Upper lobe of left lung (tissue), 6 donors: ENCODE measurements around the gene KRT4. TPM values are rescaled to one million over a fixed set of nuclear protein-coding genes. Genes with fewer than 3 reads are reported as not detected.

Experiments
- ATAC-seq, 2 donors: fragments of 200-7000 bp; cut with Tn5 transposase; one replicate each; pipeline ENCODE4 v1.9.1; 2022; ENCODE audit warnings: mild to moderate bottlenecking in 2 of 2, moderate library complexity in 2 of 2; ENCODE audit not compliant: low FRiP score in 2 of 2
- DNase-seq, 2 donors: peaks; one replicate each; pipeline ENCODE4 v3.0.0-alpha.2; 2019 to 2020
- H3K27ac ChIP-seq, 4 donors: fragments of 200-600 bp; sonication (generic); one replicate each; pipeline ENCODE4 v1.5.1; 2016 to 2019
- H3K27me3 ChIP-seq, 4 donors: fragments of 200-600 bp; sonication (generic); one replicate each; pipeline ENCODE4 v1.5.1; 2017 to 2019
- H3K36me3 ChIP-seq, 4 donors: fragments of 200-600 bp; sonication (generic); one replicate each; pipeline ENCODE4 v1.5.1; 2016 to 2019
- H3K4me1 ChIP-seq, 4 donors: fragments of 200-600 bp; sonication (generic); one replicate each; pipeline ENCODE4 v1.5.1; 2018 to 2019
- H3K4me3 ChIP-seq, 4 donors: fragments of 200-600 bp; sonication (generic); one replicate each; pipeline ENCODE4 v1.5.1; 2017 to 2019; ENCODE audit warnings: mild to moderate bottlenecking in 2 of 4, moderate library complexity in 1 of 4
- H3K9me3 ChIP-seq, 4 donors: fragments of 200-600 bp; sonication (generic); one replicate each; pipeline ENCODE4 v1.5.1; 2018 to 2019
- EP300 ChIP-seq, 4 donors: sonication (generic); formaldehyde crosslinking; IDR thresholded peaks; one replicate each; pipeline ENCODE4 v1.5.1; 2017; ENCODE audit warnings: antibody characterized with exemption in 4 of 4, control low read depth in 2 of 4
- POLR2A ChIP-seq, 4 donors: fragments of 450-650 bp; IDR thresholded peaks; one replicate each; pipeline ENCODE4 v1.5.1; 2016 to 2017; ENCODE audit warnings: antibody characterized with exemption in 4 of 4, mild to moderate bottlenecking in 2 of 4
- POLR2AphosphoS5 ChIP-seq, 2 donors: sonication (generic); formaldehyde crosslinking; IDR thresholded peaks; one replicate each; pipeline ENCODE4 v1.5.1; 2017; ENCODE audit warnings: antibody characterized with exemption in 2 of 2
- WGBS, 2 donors: methylation state at CpG; one replicate each; pipeline ENCODE4 v1.1.5; 2017 to 2018; 5-methylcytosine and 5-hydroxymethylcytosine counted together
- total RNA-seq, 6 donors: library from RNA; depleted of rRNA in 4 of 6; stranded (reverse); fragments of >200 nt in 4 of 6; gene quantifications; one replicate each; pipeline versions ENCODE4 v1.1.0 to v1.2.1, GENCODE V29; 2016 to 2021
- TF ChIP-seq, protein P1 (sequence below), 6 experiments: fragments of 450-650 bp in 4 of 6; fragments of 200-600 bp in 2 of 6; sonication (generic) in 2 of 6; IDR thresholded peaks; one replicate each; pipeline ENCODE4 v1.5.1; 2016 to 2019; ENCODE audit warnings: antibody characterized with exemption in 6 of 6
- donor health status: DM: no; HTN: no; CAD: no; lungs with moderate emphysema.
- donor health status: DM: no; HTN: yes; CAD: no; lungs with severe emphysema.

The KRT4 gene
- total RNA-seq, 6 donors from 2014 or later: 2.1 to 36.1 (median 15.1) TPM

DNA sequence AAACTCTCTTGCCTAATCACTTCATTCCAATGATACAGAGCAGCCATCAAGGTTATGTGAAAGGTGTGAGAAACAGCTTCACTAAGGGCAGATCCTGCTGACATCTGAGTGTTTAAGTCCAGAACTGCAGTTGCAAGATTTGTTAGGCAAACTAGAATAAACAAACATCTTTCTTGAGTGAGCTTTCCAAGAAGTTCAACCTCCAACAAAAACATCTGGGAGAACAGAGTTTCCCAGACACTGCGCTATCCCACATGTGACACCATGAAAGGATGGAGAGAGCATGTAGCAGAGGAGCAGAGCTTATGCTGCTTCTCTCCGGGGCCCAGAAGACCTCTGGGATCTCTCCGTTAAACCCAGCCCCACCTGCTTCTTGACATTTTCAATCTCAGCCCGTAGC lies 42.4 kb downstream of the KRT4 start:
- TF ChIP-seq POLR2AphosphoS5 (IDR thresholded peaks at IDR 0.05) (no peak), POLR2A (IDR thresholded peaks at IDR 0.05) (no peak), EP300 (IDR thresholded peaks at IDR 0.05) (no peak)
- no peak overlapping the region for H3K4me3 ChIP-seq
- ATAC-seq (no peak), DNase-seq (no peak)
- H3K27ac ChIP-seq: no peak overlapping the region
- 78 to 85% methylated on average over 4 of the region's 4 CpGs for WGBS, 2 donors
- H3K4me1 ChIP-seq: no peaks in the 10 kb centered on the region
- no peaks in the 10 kb centered on the region for H3K9me3 ChIP-seq
- no peaks in the 10 kb centered on the region for H3K27me3 ChIP-seq
- no peaks in the 10 kb centered on the region for H3K36me3 ChIP-seq

DNA sequence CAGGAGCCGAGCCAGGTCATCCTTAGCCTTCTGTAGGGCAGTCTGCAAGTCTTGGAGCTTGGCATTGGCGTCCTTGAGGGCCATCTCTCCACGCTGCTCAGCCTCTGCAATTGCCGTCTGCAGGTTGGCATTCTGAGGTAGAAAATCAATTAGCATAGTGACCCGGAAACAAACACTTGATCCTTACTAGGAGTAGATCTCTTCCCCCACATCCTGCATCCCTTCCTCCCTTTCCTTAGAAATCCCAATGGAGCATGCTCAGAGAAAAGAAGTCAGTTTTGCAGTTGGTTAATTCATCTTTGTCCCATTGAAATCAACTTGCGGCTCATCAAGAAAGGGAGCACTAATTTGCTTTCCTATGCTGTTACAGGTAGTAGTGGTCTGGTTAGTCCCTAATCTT lies 42.8 kb downstream of the KRT4 start:
- H3K9me3 ChIP-seq: no peaks in the 10 kb centered on the region
- ATAC-seq: no peak
- DNase-seq: no peak
- WGBS, 2 donors: 80 to 86% methylated on average over 6 of the region's 6 CpGs
- no peak overlapping the region for H3K4me3 ChIP-seq
- TF ChIP-seq POLR2AphosphoS5 (IDR thresholded peaks at IDR 0.05) (no peak), EP300 (IDR thresholded peaks at IDR 0.05) (no peak), POLR2A (IDR thresholded peaks at IDR 0.05) (no peak)
- TF ChIP-seq, protein P1, sequence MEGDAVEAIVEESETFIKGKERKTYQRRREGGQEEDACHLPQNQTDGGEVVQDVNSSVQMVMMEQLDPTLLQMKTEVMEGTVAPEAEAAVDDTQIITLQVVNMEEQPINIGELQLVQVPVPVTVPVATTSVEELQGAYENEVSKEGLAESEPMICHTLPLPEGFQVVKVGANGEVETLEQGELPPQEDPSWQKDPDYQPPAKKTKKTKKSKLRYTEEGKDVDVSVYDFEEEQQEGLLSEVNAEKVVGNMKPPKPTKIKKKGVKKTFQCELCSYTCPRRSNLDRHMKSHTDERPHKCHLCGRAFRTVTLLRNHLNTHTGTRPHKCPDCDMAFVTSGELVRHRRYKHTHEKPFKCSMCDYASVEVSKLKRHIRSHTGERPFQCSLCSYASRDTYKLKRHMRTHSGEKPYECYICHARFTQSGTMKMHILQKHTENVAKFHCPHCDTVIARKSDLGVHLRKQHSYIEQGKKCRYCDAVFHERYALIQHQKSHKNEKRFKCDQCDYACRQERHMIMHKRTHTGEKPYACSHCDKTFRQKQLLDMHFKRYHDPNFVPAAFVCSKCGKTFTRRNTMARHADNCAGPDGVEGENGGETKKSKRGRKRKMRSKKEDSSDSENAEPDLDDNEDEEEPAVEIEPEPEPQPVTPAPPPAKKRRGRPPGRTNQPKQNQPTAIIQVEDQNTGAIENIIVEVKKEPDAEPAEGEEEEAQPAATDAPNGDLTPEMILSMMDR (IDR thresholded peaks at IDR 0.05): no peak
- H3K27ac ChIP-seq: no peak overlapping the region
- no peaks in the 10 kb centered on the region for H3K4me1 ChIP-seq
- H3K27me3 ChIP-seq: no peaks in the 10 kb centered on the region
- H3K36me3 ChIP-seq: no peaks in the 10 kb centered on the region

DNA sequence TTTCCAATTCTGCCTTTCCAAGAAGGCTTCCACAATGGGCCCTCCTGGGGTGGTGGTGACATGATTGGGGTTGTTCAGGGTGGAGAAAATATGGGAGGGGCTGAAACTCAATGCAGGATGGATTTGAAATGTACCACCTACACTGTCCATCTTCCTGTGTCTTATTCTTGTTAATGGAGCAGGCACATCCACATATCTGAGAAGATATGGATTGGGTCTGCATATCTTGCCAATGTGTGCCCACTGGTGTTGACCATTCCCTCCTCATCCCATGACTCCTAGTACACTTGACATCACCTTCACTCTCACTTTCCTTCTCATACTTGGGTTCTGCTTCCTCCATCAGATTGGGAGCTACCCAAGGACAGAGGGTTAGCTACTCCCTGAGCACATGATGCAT lies 44.0 kb downstream of the KRT4 start:
- H3K4me3 ChIP-seq: no peak overlapping the region
- no peaks in the 10 kb centered on the region for H3K36me3 ChIP-seq
- no peaks in the 10 kb centered on the region for H3K9me3 ChIP-seq
- TF ChIP-seq POLR2A (IDR thresholded peaks at IDR 0.05) (no peak), POLR2AphosphoS5 (IDR thresholded peaks at IDR 0.05) (no peak), EP300 (IDR thresholded peaks at IDR 0.05) (no peak)
- TF ChIP-seq, protein P1 (IDR thresholded peaks at IDR 0.05): no peak
- H3K27ac ChIP-seq: no peak overlapping the region
- no peak for DNase-seq
- H3K27me3 ChIP-seq: no peaks in the 10 kb centered on the region
- H3K4me1 ChIP-seq: no peaks in the 10 kb centered on the region
- ATAC-seq: no peak

DNA sequence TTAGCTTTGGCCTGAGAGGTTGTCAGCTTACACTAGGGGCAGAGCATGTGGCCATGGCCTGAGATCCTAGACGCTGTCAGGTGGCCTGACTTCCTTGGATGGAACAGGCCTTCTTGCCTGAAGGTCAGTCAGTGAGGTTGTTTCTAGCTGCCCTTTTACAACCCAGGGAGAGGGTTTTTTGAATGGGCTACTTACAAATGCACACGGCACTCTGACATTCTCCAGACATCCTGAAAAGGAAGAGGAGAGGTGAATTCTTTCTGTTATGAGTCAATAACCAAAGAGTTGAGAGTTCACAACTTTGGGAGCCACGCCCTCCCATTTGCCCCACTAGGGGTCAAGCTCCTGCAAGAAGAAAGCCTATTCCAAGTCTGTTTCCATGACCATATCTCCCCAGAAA lies 44.6 kb downstream of the KRT4 start:
- TF ChIP-seq EP300 (IDR thresholded peaks at IDR 0.05): no peak
- TF ChIP-seq POLR2A (IDR thresholded peaks at IDR 0.05): no peak
- TF ChIP-seq POLR2AphosphoS5 (IDR thresholded peaks at IDR 0.05): no peak
- TF ChIP-seq, protein P1 (IDR thresholded peaks at IDR 0.05): no peak
- no peaks in the 10 kb centered on the region for H3K36me3 ChIP-seq
- H3K27ac ChIP-seq: no peak overlapping the region
- WGBS, 2 donors: 70 to 73% methylated on average over 2 to 3 of the region's 3 CpGs
- no peaks in the 10 kb centered on the region for H3K27me3 ChIP-seq
- ATAC-seq (no peak), DNase-seq (no peak)
- H3K9me3 ChIP-seq: no peaks in the 10 kb centered on the region
- no peak overlapping the region for H3K4me3 ChIP-seq
- no peaks in the 10 kb centered on the region for H3K4me1 ChIP-seq

DNA sequence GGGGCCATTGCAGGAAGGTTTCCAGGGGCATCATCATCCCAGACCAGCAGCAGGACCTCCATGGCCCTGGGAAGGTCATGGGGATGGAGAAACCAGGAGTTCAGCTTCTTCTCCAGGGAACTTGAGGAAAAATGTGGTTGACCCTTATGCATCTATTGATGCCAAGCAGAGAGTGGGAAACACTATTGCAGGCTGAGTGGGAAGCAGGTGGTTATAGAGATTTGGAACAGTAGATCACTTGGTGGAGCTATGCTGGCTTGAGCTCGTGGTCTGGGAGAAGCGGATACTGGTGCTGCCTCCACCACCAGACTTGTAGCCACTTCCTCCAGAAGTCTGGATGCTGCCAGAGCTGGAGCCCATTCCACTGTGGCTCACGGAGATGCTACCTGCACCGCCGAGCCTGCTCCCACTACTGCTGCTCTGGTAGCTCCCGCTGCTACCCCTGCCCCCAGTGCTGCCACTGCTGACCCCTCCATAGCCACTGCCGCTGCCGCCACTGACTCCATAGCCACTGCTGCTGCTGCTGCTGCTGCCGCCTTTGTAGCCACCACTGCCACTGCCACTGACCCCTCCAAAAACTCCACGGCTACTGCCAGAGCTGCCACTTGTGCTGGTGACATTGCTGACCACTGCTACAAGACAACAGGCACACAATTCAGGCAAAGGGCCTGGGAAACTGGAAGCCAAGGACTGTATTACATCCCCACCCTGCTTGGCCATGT lies 45.3 kb downstream of the KRT4 start:
- H3K27ac ChIP-seq: no peak overlapping the region
- WGBS, 2 donors: 55 to 86% methylated on average over 2 to 10 of the region's 10 CpGs
- H3K4me1 ChIP-seq: no peaks in the 10 kb centered on the region
- ATAC-seq (no peak), DNase-seq (peak in 1 of 2 donors; percentile 48)
- no peak overlapping the region for H3K4me3 ChIP-seq
- no peak for TF ChIP-seq EP300 (IDR thresholded peaks at IDR 0.05)
- TF ChIP-seq, protein P1 (IDR thresholded peaks at IDR 0.05): no peak
- no peak for TF ChIP-seq POLR2A (IDR thresholded peaks at IDR 0.05)
- no peaks in the 10 kb centered on the region for H3K36me3 ChIP-seq
- no peaks in the 10 kb centered on the region for H3K9me3 ChIP-seq
- no peaks in the 10 kb centered on the region for H3K27me3 ChIP-seq
